Adrenal gland (tissue), 5 donors: Measurements from ENCODE around the gene RAB11B.

Source experiments
- POLR2A ChIP-seq, 2 donors: fragments of 450-650 bp; IDR thresholded peaks; one replicate each; pipeline ENCODE4 v1.6.1; 2017; ENCODE audit warnings: antibody characterized with exemption in 2 of 2, mild to moderate bottlenecking in 2 of 2, moderate library complexity in 1 of 2
- TF ChIP-seq, protein P1 (sequence below), 6 experiments: fragments of 450-650 bp in 4 of 6; fragments of 200-600 bp in 2 of 6; sonication (generic) in 1 of 6; IDR thresholded peaks; 1 replicate in 5 of 6; 2 replicates in 1 of 6; pipeline versions ENCODE4 v1.5.1 to v1.8.0; 2016 to 2021; ENCODE audit warnings: antibody characterized with exemption in 6 of 6, mild to moderate bottlenecking in 2 of 6, moderate library complexity in 1 of 6
- donor health status: DM: no; HTN: no; CAD: no.

DNA sequence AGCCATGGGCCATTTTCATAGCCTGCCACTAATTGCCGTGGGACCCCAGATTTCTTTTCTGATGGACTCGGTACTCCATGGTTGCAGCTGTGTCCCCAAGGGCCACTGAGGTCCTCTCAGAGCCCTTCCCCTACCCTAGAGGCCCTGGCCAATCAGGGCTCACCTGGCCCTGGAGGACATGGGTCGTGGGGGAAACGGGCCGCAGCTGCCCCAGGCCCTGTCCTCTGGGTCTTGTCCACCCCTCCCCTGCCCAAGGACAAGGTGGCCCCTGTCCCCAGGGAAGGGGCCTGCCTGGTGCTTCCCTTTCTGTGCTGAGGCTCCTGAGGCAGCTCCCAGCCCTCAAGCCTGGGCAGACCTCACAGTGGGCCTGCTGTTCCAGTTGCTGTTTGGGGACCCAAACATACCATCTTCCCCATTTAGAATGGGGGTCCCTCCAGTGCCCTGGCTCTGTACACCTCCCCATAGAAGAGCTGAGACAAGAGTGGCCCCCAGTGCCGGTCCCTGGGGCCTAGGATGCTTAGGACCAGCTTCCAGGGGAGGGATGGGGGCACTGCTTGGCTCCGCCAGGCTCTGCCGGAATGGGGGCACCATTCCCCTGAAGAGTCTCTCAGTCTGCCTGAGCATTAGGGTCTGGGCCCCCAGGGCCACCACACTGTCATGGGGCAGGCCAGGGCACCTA is 3.2 kb downstream of the RAB11B start:
- TF ChIP-seq, protein P1, sequence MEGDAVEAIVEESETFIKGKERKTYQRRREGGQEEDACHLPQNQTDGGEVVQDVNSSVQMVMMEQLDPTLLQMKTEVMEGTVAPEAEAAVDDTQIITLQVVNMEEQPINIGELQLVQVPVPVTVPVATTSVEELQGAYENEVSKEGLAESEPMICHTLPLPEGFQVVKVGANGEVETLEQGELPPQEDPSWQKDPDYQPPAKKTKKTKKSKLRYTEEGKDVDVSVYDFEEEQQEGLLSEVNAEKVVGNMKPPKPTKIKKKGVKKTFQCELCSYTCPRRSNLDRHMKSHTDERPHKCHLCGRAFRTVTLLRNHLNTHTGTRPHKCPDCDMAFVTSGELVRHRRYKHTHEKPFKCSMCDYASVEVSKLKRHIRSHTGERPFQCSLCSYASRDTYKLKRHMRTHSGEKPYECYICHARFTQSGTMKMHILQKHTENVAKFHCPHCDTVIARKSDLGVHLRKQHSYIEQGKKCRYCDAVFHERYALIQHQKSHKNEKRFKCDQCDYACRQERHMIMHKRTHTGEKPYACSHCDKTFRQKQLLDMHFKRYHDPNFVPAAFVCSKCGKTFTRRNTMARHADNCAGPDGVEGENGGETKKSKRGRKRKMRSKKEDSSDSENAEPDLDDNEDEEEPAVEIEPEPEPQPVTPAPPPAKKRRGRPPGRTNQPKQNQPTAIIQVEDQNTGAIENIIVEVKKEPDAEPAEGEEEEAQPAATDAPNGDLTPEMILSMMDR (IDR thresholded peaks at IDR 0.05), result no peak
- TF ChIP-seq POLR2A (IDR thresholded peaks at IDR 0.05), result no peak
